GM06990 (cell line): Measurements from ENCODE around the gene ITPKA.

ENCODE experiments used
- DNase-seq: peaks from one replicate; pipeline ENCODE4 v3.0.0-alpha.2; 2011; ENCODE audit not compliant: insufficient read length; ENCODE audit errors: extremely low read depth
- H3K27me3 ChIP-seq: replicated peaks from 2 replicates; pipeline ENCODE4 v1.6.0; 2011; ENCODE audit warnings: low read length; ENCODE audit not compliant: control insufficient read depth, insufficient read depth
- H3K36me3 ChIP-seq: 2 replicates; pipeline ENCODE4 v1.5.1; 2011; ENCODE audit warnings: low read length; ENCODE audit not compliant: control insufficient read depth, insufficient read depth
- H3K4me3 ChIP-seq: replicated peaks from 2 replicates; pipeline ENCODE4 v1.5.1; 2011; ENCODE audit warnings: low read depth, mild to moderate bottlenecking, control low read depth, low read length
- TF ChIP-seq, protein P1 (sequence below): IDR thresholded peaks from 2 replicates; pipeline ENCODE4 v1.5.1; 2011; ENCODE audit warnings: low read length, control low read depth, mild to moderate bottlenecking, inconsistent platforms; ENCODE audit not compliant: insufficient read depth, poor library complexity, severe bottlenecking

Gene ITPKA

DNA sequence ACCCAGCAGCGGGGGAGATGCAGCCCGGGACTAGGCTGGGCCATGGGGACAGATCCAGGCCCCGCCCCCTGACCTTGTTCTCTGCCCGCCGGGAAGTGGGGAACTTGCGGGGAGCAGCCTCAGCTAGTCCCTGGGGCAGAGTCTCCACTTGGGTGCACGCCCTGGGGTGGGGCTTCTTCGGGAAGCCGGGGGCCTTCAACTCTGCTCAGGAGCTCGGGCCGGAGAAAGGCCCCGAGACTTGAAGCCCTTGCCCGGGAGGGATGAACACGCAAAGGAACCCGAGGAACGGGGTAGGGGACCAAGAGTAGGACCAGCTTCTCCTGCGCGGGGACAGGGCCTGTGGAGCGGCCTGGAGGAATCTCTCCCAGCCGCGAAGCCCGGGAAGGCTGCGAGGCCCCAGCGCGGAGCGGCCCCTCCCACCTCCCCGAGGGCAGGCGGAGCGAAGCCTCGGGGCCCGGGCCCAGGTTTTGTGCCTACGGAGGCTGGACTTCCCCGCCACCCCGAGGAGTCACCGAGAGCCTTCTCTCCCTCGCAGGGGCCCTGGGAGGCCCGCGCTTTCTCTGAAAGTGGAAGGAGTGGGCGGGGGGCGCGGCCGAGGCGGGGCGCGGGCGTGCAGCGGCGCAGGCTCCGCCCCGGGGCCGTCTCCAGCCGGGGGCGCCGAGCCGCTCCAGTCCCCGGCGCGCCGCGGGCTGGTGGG is at the start of gene ITPKA:
ITPKA (plus strand) TSS at position 670 of the 697 bp plus-strand sequence. CDS start 54 bp downstream, outside the sequence.
- H3K27me3 ChIP-seq = no peaks in the 10 kb centered on the region; the same call in 1 of the 2 replicates

DNA sequence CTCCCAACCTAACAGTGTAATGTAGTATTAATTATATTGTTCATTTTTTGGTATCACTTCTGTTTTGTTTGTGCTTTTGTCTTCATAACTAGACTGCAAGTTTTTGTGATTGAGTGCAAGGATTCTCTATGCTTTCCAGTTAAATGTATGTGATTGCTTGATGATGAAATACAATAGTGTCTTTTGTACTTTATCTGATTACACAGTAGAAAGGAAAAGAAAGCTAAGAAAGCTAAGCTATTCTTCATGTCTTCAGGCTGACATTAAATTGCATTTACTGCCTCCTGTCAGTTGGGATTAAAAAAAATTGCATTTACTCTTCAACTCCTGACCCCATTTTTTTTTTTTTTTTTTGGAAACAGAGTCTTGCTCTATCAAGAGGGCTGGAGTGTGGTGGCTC is 48.3 kb upstream of the ITPKA start:
- Histone ChIP-seq H3K36me3 (peaks cover 3% of the 10 kb centered on the region), H3K4me3 (no peak overlapping the region), H3K27me3 (no peaks in the 10 kb centered on the region)
- DNase-seq = no peak
- TF ChIP-seq, protein P1, sequence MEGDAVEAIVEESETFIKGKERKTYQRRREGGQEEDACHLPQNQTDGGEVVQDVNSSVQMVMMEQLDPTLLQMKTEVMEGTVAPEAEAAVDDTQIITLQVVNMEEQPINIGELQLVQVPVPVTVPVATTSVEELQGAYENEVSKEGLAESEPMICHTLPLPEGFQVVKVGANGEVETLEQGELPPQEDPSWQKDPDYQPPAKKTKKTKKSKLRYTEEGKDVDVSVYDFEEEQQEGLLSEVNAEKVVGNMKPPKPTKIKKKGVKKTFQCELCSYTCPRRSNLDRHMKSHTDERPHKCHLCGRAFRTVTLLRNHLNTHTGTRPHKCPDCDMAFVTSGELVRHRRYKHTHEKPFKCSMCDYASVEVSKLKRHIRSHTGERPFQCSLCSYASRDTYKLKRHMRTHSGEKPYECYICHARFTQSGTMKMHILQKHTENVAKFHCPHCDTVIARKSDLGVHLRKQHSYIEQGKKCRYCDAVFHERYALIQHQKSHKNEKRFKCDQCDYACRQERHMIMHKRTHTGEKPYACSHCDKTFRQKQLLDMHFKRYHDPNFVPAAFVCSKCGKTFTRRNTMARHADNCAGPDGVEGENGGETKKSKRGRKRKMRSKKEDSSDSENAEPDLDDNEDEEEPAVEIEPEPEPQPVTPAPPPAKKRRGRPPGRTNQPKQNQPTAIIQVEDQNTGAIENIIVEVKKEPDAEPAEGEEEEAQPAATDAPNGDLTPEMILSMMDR = no peak

More for the DNA sequence above, at the start of gene ITPKA:
- TF ChIP-seq, protein P1 = no peak
- H3K36me3 ChIP-seq = no peaks in the 10 kb centered on the region
- peak; percentile 82 for DNase-seq
- peak within 1 kb of the TSS; percentile 61 for H3K4me3 ChIP-seq

DNA sequence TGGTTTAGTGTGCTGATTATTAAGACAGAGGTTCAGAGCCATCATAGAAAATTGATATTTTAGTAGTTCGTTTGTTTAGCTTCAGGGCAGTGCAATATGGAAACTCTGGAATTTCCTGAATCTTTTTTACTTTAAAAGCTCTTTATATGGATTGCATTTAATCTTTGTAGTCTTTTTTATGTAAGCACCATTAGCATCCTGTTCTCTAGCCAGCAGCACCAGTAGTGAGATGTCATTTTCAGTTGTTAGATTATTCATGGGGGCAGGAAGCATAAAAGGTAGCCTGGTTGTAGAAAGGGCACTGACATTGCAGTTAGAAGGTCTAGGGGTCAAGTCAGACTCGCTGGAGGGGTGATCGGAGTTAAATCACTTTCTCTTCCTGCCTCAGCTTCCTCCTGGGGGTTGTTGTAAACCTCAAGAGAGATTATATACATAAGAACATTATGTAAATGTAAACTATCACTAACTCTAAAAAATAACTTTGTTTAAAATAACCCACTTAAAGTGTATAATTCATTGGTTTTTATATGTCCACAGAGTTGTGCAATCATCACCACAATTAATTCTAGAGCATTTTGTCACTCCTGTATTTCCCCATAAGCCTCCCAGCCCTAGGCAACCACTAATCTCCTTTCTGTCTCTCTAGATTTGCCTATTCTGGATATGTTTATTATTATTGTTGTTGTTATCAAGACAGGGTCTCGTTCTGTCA is 31.4 kb upstream of the ITPKA start:
- peaks cover 4% of the 10 kb centered on the region for H3K36me3 ChIP-seq
- no peak overlapping the region for H3K4me3 ChIP-seq
- no peaks in the 10 kb centered on the region for H3K27me3 ChIP-seq
- no peak for DNase-seq
- TF ChIP-seq, protein P1 = no peak

DNA sequence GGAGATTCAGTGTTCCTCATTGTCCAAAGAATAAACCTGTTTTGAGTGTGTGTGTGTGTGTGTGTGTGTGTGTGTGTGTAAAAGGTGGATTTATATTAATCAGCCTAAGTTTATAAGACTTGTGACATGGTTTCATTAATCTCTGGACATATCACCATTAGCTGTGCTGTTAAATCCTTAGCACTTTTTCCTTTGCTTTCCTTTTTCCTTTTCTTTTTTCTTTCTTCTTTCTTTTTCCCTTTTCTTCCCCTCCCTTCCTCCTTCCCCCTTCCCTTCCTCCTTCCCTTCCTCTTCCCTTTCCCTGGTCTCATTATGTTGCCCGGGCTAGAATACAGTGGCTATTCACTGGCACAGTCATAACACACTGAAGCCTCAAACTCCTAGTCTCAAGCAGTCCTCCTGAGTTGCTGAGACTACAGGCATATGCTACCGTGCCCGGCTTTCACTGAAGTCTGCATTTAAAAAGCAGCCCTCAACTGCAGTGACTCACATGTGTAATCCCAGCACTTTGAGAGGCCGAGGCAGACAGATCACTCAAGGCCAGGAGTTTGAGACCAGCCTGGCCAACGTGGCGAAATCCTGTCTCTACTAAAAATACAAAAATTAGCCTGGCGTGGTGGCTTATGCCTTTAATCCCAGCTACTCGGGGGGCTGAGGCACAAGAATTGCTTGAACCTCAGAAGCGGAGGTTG is 28.6 kb upstream of the ITPKA start:
- H3K27me3 ChIP-seq = no peaks in the 10 kb centered on the region
- TF ChIP-seq, protein P1 = no peak
- H3K4me3 ChIP-seq = no peak overlapping the region
- DNase-seq = no peak
- peaks cover 3% of the 10 kb centered on the region for H3K36me3 ChIP-seq

DNA sequence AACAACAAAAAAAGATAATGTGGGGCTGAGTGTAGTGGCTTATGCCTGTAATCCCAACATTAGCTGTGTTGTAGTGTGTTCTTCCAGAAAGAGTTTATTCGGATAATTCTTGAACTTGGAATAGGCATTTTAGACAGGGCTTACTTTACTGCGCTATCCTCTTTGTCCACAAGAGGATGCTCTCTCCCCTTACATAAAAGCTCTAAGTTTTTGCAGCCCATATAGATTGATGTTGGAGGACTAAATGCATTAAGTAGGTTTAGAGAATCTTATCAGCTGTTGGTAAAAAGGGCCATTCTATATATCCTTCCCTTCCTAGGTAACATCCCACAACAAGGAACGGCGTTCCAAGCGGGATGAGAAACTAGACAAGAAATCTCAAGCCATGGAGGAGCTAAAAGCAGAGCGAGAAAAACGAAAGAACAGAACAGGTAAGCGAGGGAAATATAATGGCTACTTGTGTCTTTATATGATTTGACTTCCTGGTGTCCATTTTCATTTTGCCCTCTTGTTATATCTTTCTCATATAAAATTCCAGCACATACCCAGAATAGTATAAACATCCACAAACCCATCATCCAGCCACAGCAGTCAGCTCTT is 27.8 kb upstream of the ITPKA start:
- H3K4me3 ChIP-seq = no peak overlapping the region
- TF ChIP-seq, protein P1 = peak; percentile 99
- no peak for DNase-seq
- peaks cover 4% of the 10 kb centered on the region for H3K36me3 ChIP-seq
- H3K27me3 ChIP-seq = no peaks in the 10 kb centered on the region
